ENCODE data around the gene MSANTD3. TPM values are rescaled to one million over a fixed set of nuclear protein-coding genes. Genes with fewer than 3 reads are reported as not detected.

MSANTD3 gene
- total and polyA plus RNA-seq, 8 donors, result 19.9 to 31.7 (median 22.2) TPM

DNA sequence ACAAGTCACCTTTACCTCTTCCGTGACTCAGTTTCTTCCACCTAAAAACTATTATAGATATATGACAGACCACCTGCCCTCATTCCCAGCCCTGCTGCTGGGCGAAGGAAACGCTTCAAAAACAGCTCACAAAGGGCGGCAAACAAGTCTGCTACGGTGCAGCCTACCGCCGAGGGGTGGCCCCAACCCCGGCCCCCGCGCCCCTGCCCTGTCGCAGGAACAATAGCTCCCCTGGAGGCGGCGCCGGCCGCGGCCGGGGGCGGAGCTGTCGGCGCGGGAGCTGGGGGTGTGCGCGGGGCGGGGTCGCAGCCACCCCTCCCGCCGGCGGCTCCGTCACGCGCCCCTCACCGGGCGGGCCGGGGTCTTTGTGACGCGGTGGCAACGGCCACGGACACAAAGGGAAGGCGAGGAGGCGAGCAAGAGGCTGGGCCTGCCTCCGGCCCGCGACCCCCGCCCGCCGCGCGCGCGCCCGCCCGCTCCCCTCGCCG lies 45.9 kb downstream of the MSANTD3 start, which contains the start of gene TMEFF1:
Gene TMEFF1 (plus strand): TSS at position 362 of the 488 bp plus-strand sequence. CDS start 396 bp downstream, outside the sequence.
- no peak for TF ChIP-seq CTCF (IDR thresholded peaks at IDR 0.05)
- Histone ChIP-seq H3K27ac (no peak within 1 kb of the TSS), H3K36me3 (no peaks in the 10 kb centered on the region), H3K9me3 (no peaks in the 10 kb centered on the region), H3K4me1 (peaks cover 0 to 6% of the 10 kb centered on the region in 2 donors), H3K27me3 (peaks cover 0 to 41% of the 10 kb centered on the region in 2 donors), H3K4me3 (peak within 1 kb of the TSS; percentile 46 to 58)
- peak; percentile 82 for ATAC-seq
- intact Hi-C loops (cut with DNase I), result no loop called here
- DNase-seq, result peak in 3 of 4 donors; percentile 39 to 83 (median 79)

DNA sequence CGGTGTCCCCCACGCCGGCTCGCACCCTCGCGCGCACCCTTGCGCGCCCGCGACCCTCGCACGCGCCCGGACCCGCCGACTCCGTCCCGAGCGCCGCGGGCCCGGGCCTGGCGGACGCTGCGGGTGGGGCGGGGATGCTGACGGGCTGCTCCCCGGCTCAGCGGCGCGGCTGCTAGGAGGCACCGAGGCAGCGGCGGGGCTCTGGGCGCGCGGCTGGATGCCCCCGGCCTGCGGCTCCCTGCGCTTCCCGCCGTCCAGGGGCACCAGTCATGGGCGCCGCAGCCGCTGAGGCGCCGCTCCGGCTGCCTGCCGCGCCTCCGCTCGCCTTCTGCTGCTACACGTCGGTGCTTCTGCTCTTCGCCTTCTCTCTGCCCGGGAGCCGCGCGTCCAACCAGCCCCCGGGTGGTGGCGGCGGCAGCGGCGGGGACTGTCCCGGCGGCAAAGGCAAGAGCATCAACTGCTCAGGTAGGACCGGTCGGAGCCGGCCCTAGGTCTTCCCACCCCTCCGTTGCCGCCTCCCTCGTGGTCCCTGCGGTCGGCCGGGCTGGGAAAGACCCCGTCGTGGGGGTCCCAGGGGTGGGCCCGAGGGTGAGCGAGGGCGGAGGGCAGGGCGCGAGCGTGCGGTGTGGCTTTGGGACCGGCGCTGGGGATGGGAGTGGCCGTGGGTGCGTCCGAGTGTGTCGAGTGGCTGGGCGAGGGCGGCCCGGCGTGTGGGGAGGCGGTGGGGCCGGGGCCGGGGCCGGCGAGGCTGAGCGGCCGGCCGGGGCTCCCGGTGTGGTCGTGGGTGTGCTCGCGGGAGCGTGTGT lies 46.5 kb downstream of the MSANTD3 start:
- no peak overlapping the region for H3K27ac ChIP-seq
- intact Hi-C loops (cut with DNase I), result no loop called here
- no peaks in the 10 kb centered on the region for H3K36me3 ChIP-seq
- peaks cover 0 to 41% of the 10 kb centered on the region in 2 donors for H3K27me3 ChIP-seq
- no peaks in the 10 kb centered on the region for H3K9me3 ChIP-seq
- peaks cover 0 to 6% of the 10 kb centered on the region in 2 donors for H3K4me1 ChIP-seq
- peak overlapping the region; percentile 46 to 58 for H3K4me3 ChIP-seq
- ATAC-seq (peak; percentile 75), DNase-seq (peak in 3 of 4 donors; percentile 30 to 83 (median 48))
- TF ChIP-seq CTCF (IDR thresholded peaks at IDR 0.05), result no peak

- DNase-seq (peak in 1 of 4 donors; percentile 4), ATAC-seq (no peak)
- Histone ChIP-seq H3K9me3 (no peaks in the 10 kb centered on the region), H3K4me3 (peak overlapping the region; percentile 46 to 58), H3K27ac (no peak overlapping the region), H3K27me3 (peaks cover 0 to 41% of the 10 kb centered on the region in 2 donors), H3K4me1 (peaks cover 0 to 6% of the 10 kb centered on the region in 2 donors), H3K36me3 (no peaks in the 10 kb centered on the region)
- TF ChIP-seq CTCF (IDR thresholded peaks at IDR 0.05), result no peak
- intact Hi-C loops (cut with DNase I), result no loop called here
These were observed 47.4 kb downstream of the MSANTD3 start for GRCh38 chr9:100474082-100474923.

GRCh38 chr9:100474924-100475276 lies 48.0 kb downstream of the MSANTD3 start:
- intact Hi-C loops (cut with DNase I), result no loop called here
- TF ChIP-seq CTCF (IDR thresholded peaks at IDR 0.05), result no peak
- Histone ChIP-seq H3K27ac (no peak overlapping the region), H3K27me3 (peaks cover 0 to 41% of the 10 kb centered on the region in 2 donors), H3K4me3 (no peak overlapping the region), H3K4me1 (peaks cover 0 to 6% of the 10 kb centered on the region in 2 donors), H3K9me3 (no peaks in the 10 kb centered on the region), H3K36me3 (no peaks in the 10 kb centered on the region)
- ATAC-seq, result no peak
- no peak for DNase-seq

Data from left lung (tissue), 10 donors.